Stimulated activated naive CD4-positive, alpha-beta T cell (primary cell): ENCODE results near the gene ZNF630.
A peak's percentile ranks its signal among the peaks of the same experiment; 100 is the strongest.
"Not testable (repeated sequence)": the region's sequence is repeated elsewhere in the genome, so short reads cannot be mapped to it uniquely, and the experiment has no call there.

Source experiments
- DNase-seq, 6 experiments: peaks; one replicate each; lab custom pipeline; 2025; lab: John Stamatoyannopoulos, UW

Gene ZNF630

DNA sequence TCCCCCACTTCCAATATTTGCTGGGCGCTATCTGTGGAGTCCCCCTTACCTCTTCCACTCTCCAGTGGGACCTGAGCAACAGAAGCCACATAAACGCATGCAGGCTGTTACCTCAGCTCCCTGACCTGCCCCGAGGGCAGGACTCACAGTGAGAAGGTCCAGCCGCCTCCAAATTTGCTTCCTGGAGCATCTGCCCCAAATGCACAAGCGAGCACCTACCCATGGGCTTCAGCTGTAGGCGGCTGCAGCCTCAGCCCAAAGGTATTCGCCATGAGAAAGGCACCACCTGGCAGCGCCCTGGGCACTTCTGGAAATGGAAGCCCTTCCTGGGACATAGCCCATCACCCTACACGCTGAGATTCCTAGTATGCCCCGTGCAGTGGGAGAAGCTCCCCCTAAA lies 41.2 kb downstream of the ZNF630 start:
- DNase-seq = no peak

- no peak for DNase-seq
These were observed 43.3 kb downstream of the ZNF630 start for GRCh38 chrX:48028091-48028490.

DNA sequence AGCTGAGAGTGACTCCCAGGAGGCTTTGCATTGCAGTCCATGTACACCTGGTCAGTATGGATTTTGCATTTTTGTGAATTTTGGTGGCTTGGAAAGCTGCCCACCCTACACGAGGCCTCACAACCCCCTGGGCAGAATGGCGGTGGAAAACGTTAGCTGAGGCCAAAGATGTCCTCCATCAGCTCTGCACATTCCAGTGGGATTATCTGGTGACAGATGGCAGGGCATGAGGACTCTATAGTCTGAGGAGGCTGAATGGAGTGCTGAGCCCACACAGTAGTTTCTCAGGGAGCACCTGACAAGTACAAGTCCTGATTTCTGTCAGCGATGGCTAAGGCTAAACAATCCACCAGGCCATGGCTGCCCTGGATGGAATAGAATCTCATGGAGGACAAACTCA lies 43.9 kb downstream of the ZNF630 start:
- DNase-seq = not testable (repeated sequence)

DNA sequence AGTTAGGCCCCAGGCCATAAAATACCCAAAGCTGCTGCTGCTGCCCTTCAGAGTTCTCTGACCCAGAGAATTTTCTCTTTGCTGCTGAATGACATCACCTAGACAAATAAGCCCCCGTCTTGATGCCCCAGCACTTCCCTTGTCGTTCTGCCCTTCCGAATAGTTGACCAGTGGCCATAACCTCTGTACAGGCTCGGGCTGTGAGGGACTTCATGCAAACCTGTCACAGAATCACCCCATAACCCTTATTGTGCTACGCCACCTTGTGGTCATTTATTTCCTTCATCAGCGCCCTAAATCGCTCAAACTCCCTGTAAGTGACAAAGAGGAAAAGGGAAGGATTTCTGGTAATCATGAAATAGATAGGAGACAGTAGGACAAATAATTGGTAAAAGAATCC lies 45.9 kb downstream of the ZNF630 start:
- DNase-seq = peak in 5 of 6 experiments; percentile 3 to 58 (median 15)

- no peak for DNase-seq
These were observed 48.7 kb downstream of the ZNF630 start for GRCh38 chrX:48022738-48023137.

GRCh38 chrX:48022100-48022499 lies 49.3 kb downstream of the ZNF630 start:
- no peak for DNase-seq

DNA sequence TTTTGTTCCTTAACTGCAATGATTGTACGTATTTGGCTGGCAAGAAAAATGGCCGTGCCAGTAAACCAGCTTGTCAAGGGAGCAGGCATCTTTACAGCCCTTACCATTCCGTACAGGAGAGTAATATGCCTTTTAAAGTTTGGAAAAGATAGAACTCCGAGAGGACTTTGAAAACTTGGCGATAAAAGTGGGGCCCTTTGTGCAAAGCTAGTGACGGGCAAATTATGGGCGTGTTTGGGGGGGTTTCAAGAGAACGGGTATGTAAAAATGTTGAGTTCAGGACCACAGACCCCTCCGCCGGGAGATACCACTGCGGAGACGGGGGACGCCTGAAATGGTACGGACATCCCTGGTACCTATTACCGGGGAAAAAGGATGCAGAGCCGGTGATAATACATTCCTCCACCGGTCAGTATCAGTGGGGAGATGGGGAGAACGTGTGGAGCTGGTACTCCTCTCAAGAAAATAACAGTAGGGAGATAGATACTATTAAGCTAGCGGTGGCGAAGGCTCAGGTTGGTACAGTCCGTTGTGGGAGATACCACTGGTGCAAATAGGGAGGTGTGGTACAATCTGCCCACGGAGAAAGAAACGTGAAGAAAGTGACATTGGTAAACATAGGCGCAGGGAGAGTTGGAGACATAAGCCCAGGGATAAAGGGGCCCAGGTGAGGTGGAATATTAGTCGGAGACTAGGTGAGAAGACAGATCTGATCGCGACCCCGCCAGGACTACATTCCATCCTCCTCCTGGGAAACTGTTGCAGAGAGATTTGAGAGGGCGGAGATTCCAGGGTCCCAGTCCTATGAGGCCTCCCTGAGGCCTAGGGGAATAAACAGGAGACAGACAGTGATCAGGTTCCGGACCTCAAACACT lies 50.2 kb downstream of the ZNF630 start:
- peak; percentile 62 to 91 (median 74) for DNase-seq

- DNase-seq = peak in 4 of 6 experiments; percentile 7 to 52 (median 26)
These were observed 51.0 kb downstream of the ZNF630 start for GRCh38 chrX:48020472-48020871.

- not testable (repeated sequence) for DNase-seq
These were observed 51.5 kb downstream of the ZNF630 start for GRCh38 chrX:48019892-48020291.

DNA sequence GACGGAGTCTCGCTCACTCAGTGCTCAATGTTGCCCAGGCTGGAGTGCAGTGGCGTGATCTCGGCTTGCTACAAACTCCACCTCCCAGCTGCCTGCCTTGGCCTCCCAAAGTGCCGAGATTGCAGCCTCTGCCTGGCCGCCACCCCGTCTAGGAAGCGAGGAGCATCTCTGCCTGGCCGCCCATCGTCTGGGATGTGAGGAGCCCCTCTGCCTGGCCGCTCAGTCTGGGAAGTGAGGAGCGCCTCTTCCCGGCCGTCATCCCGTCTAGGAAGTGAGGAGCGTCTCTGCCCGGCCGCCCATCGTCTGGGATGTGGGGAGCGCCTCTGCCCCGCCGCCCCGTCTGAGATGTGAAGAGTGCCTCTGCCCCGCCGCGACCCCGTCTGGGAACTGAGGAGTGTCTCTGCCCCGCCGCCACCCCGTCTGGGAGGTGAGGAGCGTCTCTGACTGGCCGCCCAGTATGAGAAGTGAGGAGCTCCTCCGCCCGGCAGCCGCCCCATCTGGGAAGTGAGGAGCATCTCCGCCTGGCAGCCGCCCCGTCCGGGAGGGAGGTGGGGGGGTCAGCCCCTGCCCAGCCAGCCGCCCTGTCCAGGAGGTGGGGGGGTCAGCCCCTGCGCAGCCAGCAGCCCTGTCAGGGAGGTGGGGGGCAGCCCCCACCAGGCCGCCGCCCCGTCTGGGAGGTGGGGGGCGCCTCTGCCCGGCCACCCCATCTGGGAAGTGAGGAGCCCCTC lies 54.7 kb downstream of the ZNF630 start:
- not testable (repeated sequence) for DNase-seq

DNA sequence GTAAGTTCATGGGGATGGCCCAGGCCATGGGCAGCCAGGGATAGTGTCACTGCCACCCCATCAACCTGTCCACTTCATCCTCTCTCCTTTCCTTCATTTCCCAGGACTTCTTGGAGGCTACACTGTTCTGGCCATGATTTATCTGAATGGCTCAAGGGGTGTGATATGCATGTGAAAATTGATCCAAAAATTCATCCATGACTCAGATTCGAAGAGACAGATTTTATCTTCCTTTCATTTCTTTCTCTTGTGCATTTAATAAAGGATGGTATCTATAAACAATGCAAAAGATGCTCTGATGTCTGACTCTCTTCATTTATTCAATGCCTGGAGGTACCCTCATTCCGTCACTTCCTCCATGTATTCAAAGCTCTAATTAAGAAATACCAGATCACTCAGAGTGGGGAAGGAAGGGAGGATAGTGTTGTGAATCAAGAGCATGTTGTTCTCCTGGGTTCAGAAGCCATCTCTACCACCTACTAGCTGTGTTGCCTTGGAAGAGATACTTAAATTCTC lies 61.9 kb downstream of the ZNF630 start:
- DNase-seq = not testable (repeated sequence)
